Measurements from ENCODE around the gene FAM20B. TPM values are rescaled to one million over a fixed set of nuclear protein-coding genes. Genes with fewer than 3 reads are reported as not detected.

The FAM20B gene
- total and polyA plus RNA-seq, 4 donors: 3.1 to 39.8 (median 13.6) TPM

DNA sequence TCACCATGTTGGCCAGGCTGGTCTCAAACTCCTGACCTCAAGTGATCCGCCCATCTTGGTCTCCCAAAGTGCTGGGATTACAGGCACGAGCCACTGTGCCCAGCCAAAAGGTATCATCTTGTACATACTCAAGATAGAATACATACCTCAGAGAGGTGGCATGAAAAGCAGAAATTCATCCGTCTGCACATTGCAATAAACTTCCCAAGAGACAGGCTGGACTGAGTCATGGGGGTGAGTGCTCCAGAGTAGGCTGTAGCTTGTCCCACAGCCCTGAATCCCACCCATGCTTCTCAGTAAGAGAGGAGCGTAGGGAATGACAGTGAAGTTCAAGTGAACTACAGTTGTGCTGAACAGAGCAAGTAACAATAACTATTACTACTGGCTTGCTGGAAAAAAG, 75.9 kb downstream of the FAM20B start:
- no peaks in the 10 kb centered on the region for H3K27me3 ChIP-seq (ENCODE audit: control insufficient read depth in 4 of 4, insufficient read depth in 4 of 4, low read length in 3 of 4)
- WGBS: 96% methylated on average over 4 of the region's 4 CpGs
- TF ChIP-seq HNF4A (conservative IDR thresholded peaks at IDR 0.05) (no peak), EGR1 (IDR thresholded peaks at IDR 0.05; ENCODE audit: low read depth in 2 of 2) (no peak), JUND (IDR thresholded peaks at IDR 0.05) (no peak), HNF4G (IDR thresholded peaks at IDR 0.05) (no peak), FOXA1 (IDR thresholded peaks at IDR 0.05) (no peak), RAD21 (IDR thresholded peaks at IDR 0.05) (no peak), SP1 (IDR thresholded peaks at IDR 0.05) (no peak), RXRA (IDR thresholded peaks at IDR 0.05) (no peak), YY1 (IDR thresholded peaks at IDR 0.05) (no peak), NR2F2 (IDR thresholded peaks at IDR 0.05) (no peak), GABPA (IDR thresholded peaks at IDR 0.05 in 1 of 2, conservative IDR thresholded peaks at IDR 0.05 in 1 of 2) (no peak), TAF1 (conservative IDR thresholded peaks at IDR 0.05) (no peak), FOXA2 (IDR thresholded peaks at IDR 0.05) (no peak)
- TF ChIP-seq, protein P1, sequence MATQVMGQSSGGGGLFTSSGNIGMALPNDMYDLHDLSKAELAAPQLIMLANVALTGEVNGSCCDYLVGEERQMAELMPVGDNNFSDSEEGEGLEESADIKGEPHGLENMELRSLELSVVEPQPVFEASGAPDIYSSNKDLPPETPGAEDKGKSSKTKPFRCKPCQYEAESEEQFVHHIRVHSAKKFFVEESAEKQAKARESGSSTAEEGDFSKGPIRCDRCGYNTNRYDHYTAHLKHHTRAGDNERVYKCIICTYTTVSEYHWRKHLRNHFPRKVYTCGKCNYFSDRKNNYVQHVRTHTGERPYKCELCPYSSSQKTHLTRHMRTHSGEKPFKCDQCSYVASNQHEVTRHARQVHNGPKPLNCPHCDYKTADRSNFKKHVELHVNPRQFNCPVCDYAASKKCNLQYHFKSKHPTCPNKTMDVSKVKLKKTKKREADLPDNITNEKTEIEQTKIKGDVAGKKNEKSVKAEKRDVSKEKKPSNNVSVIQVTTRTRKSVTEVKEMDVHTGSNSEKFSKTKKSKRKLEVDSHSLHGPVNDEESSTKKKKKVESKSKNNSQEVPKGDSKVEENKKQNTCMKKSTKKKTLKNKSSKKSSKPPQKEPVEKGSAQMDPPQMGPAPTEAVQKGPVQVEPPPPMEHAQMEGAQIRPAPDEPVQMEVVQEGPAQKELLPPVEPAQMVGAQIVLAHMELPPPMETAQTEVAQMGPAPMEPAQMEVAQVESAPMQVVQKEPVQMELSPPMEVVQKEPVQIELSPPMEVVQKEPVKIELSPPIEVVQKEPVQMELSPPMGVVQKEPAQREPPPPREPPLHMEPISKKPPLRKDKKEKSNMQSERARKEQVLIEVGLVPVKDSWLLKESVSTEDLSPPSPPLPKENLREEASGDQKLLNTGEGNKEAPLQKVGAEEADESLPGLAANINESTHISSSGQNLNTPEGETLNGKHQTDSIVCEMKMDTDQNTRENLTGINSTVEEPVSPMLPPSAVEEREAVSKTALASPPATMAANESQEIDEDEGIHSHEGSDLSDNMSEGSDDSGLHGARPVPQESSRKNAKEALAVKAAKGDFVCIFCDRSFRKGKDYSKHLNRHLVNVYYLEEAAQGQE (IDR thresholded peaks at IDR 0.05): no peak
- TF ChIP-seq, protein P2, sequence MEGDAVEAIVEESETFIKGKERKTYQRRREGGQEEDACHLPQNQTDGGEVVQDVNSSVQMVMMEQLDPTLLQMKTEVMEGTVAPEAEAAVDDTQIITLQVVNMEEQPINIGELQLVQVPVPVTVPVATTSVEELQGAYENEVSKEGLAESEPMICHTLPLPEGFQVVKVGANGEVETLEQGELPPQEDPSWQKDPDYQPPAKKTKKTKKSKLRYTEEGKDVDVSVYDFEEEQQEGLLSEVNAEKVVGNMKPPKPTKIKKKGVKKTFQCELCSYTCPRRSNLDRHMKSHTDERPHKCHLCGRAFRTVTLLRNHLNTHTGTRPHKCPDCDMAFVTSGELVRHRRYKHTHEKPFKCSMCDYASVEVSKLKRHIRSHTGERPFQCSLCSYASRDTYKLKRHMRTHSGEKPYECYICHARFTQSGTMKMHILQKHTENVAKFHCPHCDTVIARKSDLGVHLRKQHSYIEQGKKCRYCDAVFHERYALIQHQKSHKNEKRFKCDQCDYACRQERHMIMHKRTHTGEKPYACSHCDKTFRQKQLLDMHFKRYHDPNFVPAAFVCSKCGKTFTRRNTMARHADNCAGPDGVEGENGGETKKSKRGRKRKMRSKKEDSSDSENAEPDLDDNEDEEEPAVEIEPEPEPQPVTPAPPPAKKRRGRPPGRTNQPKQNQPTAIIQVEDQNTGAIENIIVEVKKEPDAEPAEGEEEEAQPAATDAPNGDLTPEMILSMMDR (IDR thresholded peaks at IDR 0.05; ENCODE audit: low read depth, low read length, missing input control): no peak
- TF ChIP-seq, protein P3, sequence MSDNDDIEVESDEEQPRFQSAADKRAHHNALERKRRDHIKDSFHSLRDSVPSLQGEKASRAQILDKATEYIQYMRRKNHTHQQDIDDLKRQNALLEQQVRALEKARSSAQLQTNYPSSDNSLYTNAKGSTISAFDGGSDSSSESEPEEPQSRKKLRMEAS (IDR thresholded peaks at IDR 0.05): no peak
- TF ChIP-seq, protein P4, sequence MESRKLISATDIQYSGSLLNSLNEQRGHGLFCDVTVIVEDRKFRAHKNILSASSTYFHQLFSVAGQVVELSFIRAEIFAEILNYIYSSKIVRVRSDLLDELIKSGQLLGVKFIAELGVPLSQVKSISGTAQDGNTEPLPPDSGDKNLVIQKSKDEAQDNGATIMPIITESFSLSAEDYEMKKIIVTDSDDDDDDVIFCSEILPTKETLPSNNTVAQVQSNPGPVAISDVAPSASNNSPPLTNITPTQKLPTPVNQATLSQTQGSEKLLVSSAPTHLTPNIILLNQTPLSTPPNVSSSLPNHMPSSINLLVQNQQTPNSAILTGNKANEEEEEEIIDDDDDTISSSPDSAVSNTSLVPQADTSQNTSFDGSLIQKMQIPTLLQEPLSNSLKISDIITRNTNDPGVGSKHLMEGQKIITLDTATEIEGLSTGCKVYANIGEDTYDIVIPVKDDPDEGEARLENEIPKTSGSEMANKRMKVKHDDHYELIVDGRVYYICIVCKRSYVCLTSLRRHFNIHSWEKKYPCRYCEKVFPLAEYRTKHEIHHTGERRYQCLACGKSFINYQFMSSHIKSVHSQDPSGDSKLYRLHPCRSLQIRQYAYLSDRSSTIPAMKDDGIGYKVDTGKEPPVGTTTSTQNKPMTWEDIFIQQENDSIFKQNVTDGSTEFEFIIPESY (IDR thresholded peaks at IDR 0.05): no peak
- TF ChIP-seq, protein P5, sequence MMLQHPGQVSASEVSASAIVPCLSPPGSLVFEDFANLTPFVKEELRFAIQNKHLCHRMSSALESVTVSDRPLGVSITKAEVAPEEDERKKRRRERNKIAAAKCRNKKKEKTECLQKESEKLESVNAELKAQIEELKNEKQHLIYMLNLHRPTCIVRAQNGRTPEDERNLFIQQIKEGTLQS (IDR thresholded peaks at IDR 0.05): no peak
- no peak overlapping the region for H3K9ac ChIP-seq (ENCODE audit: low read depth in 1 of 2, low read length in 2 of 2)
- H3K9me3 ChIP-seq (ENCODE audit: control insufficient read depth in 4 of 4, low read length in 3 of 4): no peaks in the 10 kb centered on the region
- peaks cover 0 to 7% (median 2%) of the 10 kb centered on the region in 4 donors for H3K36me3 ChIP-seq (ENCODE audit: control insufficient read depth in 4 of 4, insufficient read depth in 3 of 4, low read depth in 1 of 4, low read length in 3 of 4)
- no peak overlapping the region for H3K27ac ChIP-seq (ENCODE audit: low read depth in 1 of 2, low read length in 2 of 2)
- DNase-seq (ENCODE audit: low spot score): no peak
- peaks cover 5 to 30% (median 23%) of the 10 kb centered on the region in 4 donors for H3K4me1 ChIP-seq (ENCODE audit: control insufficient read depth in 4 of 4, insufficient read depth in 4 of 4, low read length in 3 of 4)
- no peak overlapping the region for H3K4me3 ChIP-seq (ENCODE audit: low read depth in 1 of 3, low read length in 3 of 3)

All from liver (tissue), 9 donors.